GM23338 (cell line): Measurements from ENCODE around the gene RNASEH2A. TPM values are rescaled to one million over a fixed set of nuclear protein-coding genes. Genes with fewer than 3 reads are reported as not detected.

Experiments
- ATAC-seq: fragments of 200-7000 bp; cut with Tn5 transposase; 3 replicates; pipeline ENCODE4 v1.9.1; 2020
- DNase-seq: peaks from one replicate; pipeline ENCODE4 v3.0.0-alpha.2; 2015; ENCODE audit warnings: low spot score
- H2AFZ ChIP-seq: fragments of 200-600 bp; sonication (generic); 2 replicates; pipeline ENCODE4 v1.8.0; 2016; ENCODE audit warnings: antibody characterized with exemption, mild to moderate bottlenecking, moderate library complexity
- H3F3A ChIP-seq: fragments of 200-600 bp; sonication (generic); replicated peaks from 2 replicates; pipeline ENCODE4 v1.8.0; 2017; ENCODE audit warnings: antibody characterized with exemption, mixed run types, low read depth
- H3K27ac ChIP-seq: fragments of 200-600 bp; sonication (generic); 2 replicates; pipeline ENCODE4 v1.6.1; 2016; ENCODE audit warnings: low read depth
- H3K27me3 ChIP-seq: fragments of 200-600 bp; sonication (generic); 2 replicates; pipeline ENCODE4 v1.8.0; 2016; ENCODE audit warnings: mild to moderate bottlenecking, mixed run types, moderate library complexity; ENCODE audit not compliant: insufficient read depth
- H3K36me3 ChIP-seq: fragments of 200-600 bp; sonication (generic); 2 replicates; pipeline ENCODE4 v1.8.0; 2016; ENCODE audit warnings: mild to moderate bottlenecking; ENCODE audit not compliant: insufficient read depth
- H3K4me1 ChIP-seq: fragments of 200-600 bp; sonication (generic); 2 replicates; pipeline ENCODE4 v1.8.0; 2016; ENCODE audit warnings: mild to moderate bottlenecking, moderate library complexity; ENCODE audit not compliant: insufficient read depth
- H3K4me2 ChIP-seq: fragments of 200-600 bp; sonication (generic); 2 replicates; pipeline ENCODE4 v1.7.1; 2017; ENCODE audit warnings: mixed run types
- H3K4me3 ChIP-seq: fragments of 200-600 bp; sonication (generic); 2 replicates; pipeline ENCODE4 v1.6.1; 2016; ENCODE audit warnings: mixed run types
- H3K79me2 ChIP-seq: fragments of 200-600 bp; sonication (generic); replicated peaks from 2 replicates; pipeline ENCODE4 v1.8.0; 2017; ENCODE audit warnings: mild to moderate bottlenecking; ENCODE audit not compliant: insufficient read depth
- H3K9me2 ChIP-seq: fragments of 200-600 bp; sonication (generic); 2 replicates; pipeline ENCODE4 v1.8.0; 2017; ENCODE audit not compliant: insufficient read depth
- H4K20me1 ChIP-seq: fragments of 200-600 bp; sonication (generic); replicated peaks from 2 replicates; pipeline ENCODE4 v1.8.0; 2017; ENCODE audit warnings: mild to moderate bottlenecking; ENCODE audit not compliant: insufficient read depth
- H3K27ac Mint-ChIP-seq: 2 replicates; pipeline ENCODE4 v1.8.0; 2020; ENCODE audit warnings: inconsistent platforms, mild to moderate bottlenecking, moderate library complexity, mixed read lengths
- H3K27me3 Mint-ChIP-seq: 3 replicates; pipeline ENCODE4 v1.8.0; 2022; ENCODE audit warnings: low read depth, mild to moderate bottlenecking, moderate library complexity, mixed read lengths, inconsistent platforms; ENCODE audit not compliant: insufficient read depth, poor library complexity
- H3K36me3 Mint-ChIP-seq: 3 replicates; pipeline ENCODE4 v1.8.0; 2021; ENCODE audit warnings: low read depth, mild to moderate bottlenecking, inconsistent platforms, moderate library complexity, mixed read lengths
- H3K4me1 Mint-ChIP-seq: 3 replicates; pipeline ENCODE4 v1.8.0; 2020; ENCODE audit warnings: mild to moderate bottlenecking, inconsistent platforms, mixed read lengths
- H3K4me3 Mint-ChIP-seq: 3 replicates; pipeline ENCODE4 v1.8.0; 2021; ENCODE audit warnings: moderate library complexity, mild to moderate bottlenecking, inconsistent platforms, mixed read lengths
- H3K9me3 Mint-ChIP-seq: 3 replicates; pipeline ENCODE4 v1.8.0; 2020; ENCODE audit warnings: moderate library complexity, mild to moderate bottlenecking, inconsistent platforms, mixed read lengths
- STAT1 ChIP-seq: IDR thresholded peaks from one replicate; pipeline ENCODE4 v1.6.1; 2016; ENCODE audit warnings: antibody characterized with exemption; ENCODE audit not compliant: unreplicated experiment
- ZNF462 ChIP-seq: fragments of 250-450 bp; sonication (Bioruptor Pico); IDR thresholded peaks from 2 replicates; pipeline ENCODE4 v1.5.0; 2020; ENCODE audit warnings: mild to moderate bottlenecking, moderate library complexity
- polyA plus RNA-seq: library from polyadenylated mRNA; unstranded; fragments of >200 nt; fragmentation: Nextera tagmentation; extraction: Ambion mirVana; gene quantifications from 2 replicates; pipeline ENCODE4 v1.2.1, GENCODE V29; 2016
- total RNA-seq: library from RNA; depleted of rRNA; stranded (reverse); fragments of >200 nt; shearing (Covaris generic); gene quantifications from 2 replicates; pipeline ENCODE4 v1.2.3, GENCODE V29; 2014
- TF ChIP-seq, protein P1 (sequence below), 2 experiments: fragments of 200-600 bp in 1 of 2; sonication (generic) in 1 of 2; conservative IDR thresholded peaks; 2 replicates each; pipeline versions ENCODE4 v1.5.1 to v1.6.1; 2016 to 2017; ENCODE audit warnings: antibody characterized with exemption in 2 of 2, low read depth in 2 of 2, mild to moderate bottlenecking in 2 of 2, moderate library complexity in 1 of 2

The RNASEH2A gene
- total and polyA plus RNA-seq, 2 experiments from 2014 or later: 39.4 to 68.2 TPM

GRCh38 chr19:12856653-12857052 is 50.3 kb downstream of the RNASEH2A start (continued):
- no peak for TF ChIP-seq ZNF462 (CRISPR knock-in tag)

DNA sequence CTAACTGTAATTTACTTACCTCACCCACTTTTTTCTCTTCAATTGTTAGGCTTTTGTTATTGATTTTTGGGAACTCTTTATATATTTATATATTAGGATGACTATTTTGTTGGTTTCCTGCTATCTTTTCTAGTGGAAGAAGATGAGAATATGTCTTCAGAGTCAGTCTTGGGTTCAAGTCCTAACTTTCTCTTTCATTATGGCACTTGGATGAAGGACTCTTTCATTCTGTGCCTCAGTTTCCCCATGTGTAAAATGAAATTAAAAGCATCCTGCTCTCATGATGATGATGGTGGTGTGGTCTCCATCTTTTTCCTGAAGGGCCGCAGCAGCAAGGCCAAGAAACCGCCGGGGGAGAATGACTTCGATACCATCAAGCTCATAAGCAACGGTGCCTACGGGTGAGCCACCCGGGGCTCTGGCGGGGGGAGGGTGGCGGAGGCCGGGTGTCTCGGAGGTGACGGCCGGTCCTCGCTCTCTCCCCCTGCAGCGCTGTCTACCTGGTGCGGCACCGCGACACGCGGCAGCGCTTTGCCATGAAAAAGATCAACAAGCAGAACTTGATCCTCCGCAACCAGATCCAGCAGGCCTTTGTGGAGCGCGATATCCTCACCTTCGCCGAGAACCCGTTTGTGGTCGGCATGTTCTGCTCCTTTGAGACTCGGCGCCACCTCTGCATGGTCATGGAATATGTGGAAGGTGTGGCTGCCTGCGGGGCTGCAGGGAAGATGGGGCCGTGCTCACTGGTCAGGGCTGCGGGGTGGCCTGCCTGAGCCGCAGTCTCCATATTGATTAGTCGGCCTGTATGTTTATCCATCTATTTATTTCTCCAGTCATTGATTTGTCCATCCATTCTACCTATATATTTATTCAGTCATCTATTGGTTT is 51.9 kb downstream of the RNASEH2A start:
- Mint-ChIP-seq H3K9me3 (no peaks in the 10 kb centered on the region; the same call in 1 of the 3 replicates), H3K36me3 (peaks cover 47% of the 10 kb centered on the region), H3K27ac (no peak overlapping the region), H3K4me1 (no peaks in the 10 kb centered on the region), H3K27me3 (peaks cover 4% of the 10 kb centered on the region), H3K4me3 (no peak overlapping the region; the same call in 2 of the 3 replicates)
- Histone ChIP-seq H3K9me2 (no peaks in the 10 kb centered on the region), H3K4me1 (no peaks in the 10 kb centered on the region), H3K4me2 (no peak overlapping the region), H3K27me3 (no peaks in the 10 kb centered on the region), H3K27ac (no peak overlapping the region), H3K36me3 (no peaks in the 10 kb centered on the region), H3F3A (0 out of 2 replicates have a peak, but pooled peaks cover 3% of the 10 kb centered on the region), H2AFZ (no peak overlapping the region), H3K4me3 (no peak overlapping the region), H3K79me2 (no peaks in the 10 kb centered on the region), H4K20me1 (no peaks in the 10 kb centered on the region; the same call in 1 of the 2 replicates)
- DNase-seq: peak; percentile 41
- TF ChIP-seq, protein P1, sequence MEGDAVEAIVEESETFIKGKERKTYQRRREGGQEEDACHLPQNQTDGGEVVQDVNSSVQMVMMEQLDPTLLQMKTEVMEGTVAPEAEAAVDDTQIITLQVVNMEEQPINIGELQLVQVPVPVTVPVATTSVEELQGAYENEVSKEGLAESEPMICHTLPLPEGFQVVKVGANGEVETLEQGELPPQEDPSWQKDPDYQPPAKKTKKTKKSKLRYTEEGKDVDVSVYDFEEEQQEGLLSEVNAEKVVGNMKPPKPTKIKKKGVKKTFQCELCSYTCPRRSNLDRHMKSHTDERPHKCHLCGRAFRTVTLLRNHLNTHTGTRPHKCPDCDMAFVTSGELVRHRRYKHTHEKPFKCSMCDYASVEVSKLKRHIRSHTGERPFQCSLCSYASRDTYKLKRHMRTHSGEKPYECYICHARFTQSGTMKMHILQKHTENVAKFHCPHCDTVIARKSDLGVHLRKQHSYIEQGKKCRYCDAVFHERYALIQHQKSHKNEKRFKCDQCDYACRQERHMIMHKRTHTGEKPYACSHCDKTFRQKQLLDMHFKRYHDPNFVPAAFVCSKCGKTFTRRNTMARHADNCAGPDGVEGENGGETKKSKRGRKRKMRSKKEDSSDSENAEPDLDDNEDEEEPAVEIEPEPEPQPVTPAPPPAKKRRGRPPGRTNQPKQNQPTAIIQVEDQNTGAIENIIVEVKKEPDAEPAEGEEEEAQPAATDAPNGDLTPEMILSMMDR (conservative IDR thresholded peaks at IDR 0.05; ENCODE audit: low read depth in 2 of 2): peak in 1 of 2 experiments; percentile 12; a peak in 1 of 4 replicates
- TF ChIP-seq STAT1: no peak
- no peak; the same call in 2 of the 3 replicates for ATAC-seq
